Measurements from ENCODE around the gene AREG.
"Not testable (repeated sequence)": the region's sequence is repeated elsewhere in the genome, so short reads cannot be mapped to it uniquely, and the experiment has no call there.

Gene AREG
- total RNA-seq: 0 to 1.1 (median 0.67) reads per million in 4 experiments

- DNase-seq: peak; percentile 88
Observed at GRCh38 chr4:74444891-74445642, at the start of gene AREG. Gene AREG (plus strand): TSS chr4:74445136. CDS start chr4:74445346, 210 bp downstream.

- no peak for DNase-seq
Observed at GRCh38 chr4:74395633-74396032, 49.3 kb upstream of the AREG start.

- DNase-seq: no peak
Observed at GRCh38 chr4:74397748-74398426, 47.0 kb upstream of the AREG start.

- DNase-seq: not testable (repeated sequence)
Observed at GRCh38 chr4:74398894-74399589, 45.9 kb upstream of the AREG start.

GRCh38 chr4:74400395-74400794 lies 44.5 kb upstream of the AREG start:
- no peak for DNase-seq

GRCh38 chr4:74402692-74403456 lies 42.1 kb upstream of the AREG start:
- DNase-seq: no peak

GRCh38 chr4:74407891-74408290 lies 37.0 kb upstream of the AREG start:
- no peak for DNase-seq

GRCh38 chr4:74408639-74409038 lies 36.3 kb upstream of the AREG start:
- no peak for DNase-seq

GRCh38 chr4:74410272-74410671 lies 34.7 kb upstream of the AREG start:
- DNase-seq: no peak

- DNase-seq: no peak
Observed at GRCh38 chr4:74412225-74412624, 32.7 kb upstream of the AREG start.

GRCh38 chr4:74413265-74413664 lies 31.7 kb upstream of the AREG start:
- no peak for DNase-seq

- DNase-seq: no peak
Observed at GRCh38 chr4:74414149-74414809, 30.7 kb upstream of the AREG start.

- DNase-seq: no peak
Observed at GRCh38 chr4:74415602-74416300, 29.2 kb upstream of the AREG start.

- no peak for DNase-seq
Observed at GRCh38 chr4:74418063-74418670, 26.8 kb upstream of the AREG start.

GRCh38 chr4:74420863-74421262 lies 24.1 kb upstream of the AREG start:
- no peak for DNase-seq

GRCh38 chr4:74423104-74423503 lies 21.8 kb upstream of the AREG start:
- no peak for DNase-seq

GRCh38 chr4:74424111-74424510 lies 20.8 kb upstream of the AREG start:
- DNase-seq: no peak

GRCh38 chr4:74426101-74426500 lies 18.8 kb upstream of the AREG start:
- no peak for DNase-seq

- no peak for DNase-seq
Observed at GRCh38 chr4:74428276-74428675, 16.7 kb upstream of the AREG start.

- no peak for DNase-seq
Observed at GRCh38 chr4:74431113-74431826, 13.7 kb upstream of the AREG start.

GRCh38 chr4:74433043-74433442 lies 11.9 kb upstream of the AREG start:
- DNase-seq: no peak

All from effector CD8-positive, alpha-beta T cell (primary cell).